K562 treated with DMSO at 1 percent for 4 hours (cell line): ENCODE results near the gene INTS15. TPM values are rescaled to one million over a fixed set of nuclear protein-coding genes. Genes with fewer than 3 reads are reported as not detected.

ENCODE experiments used
- total RNA-seq: library from RNA; unstranded; fragments of 300-600 nt; gene quantifications from 2 replicates; pipeline ENCODE4 v1.2.3, GENCODE V29; 2022; ENCODE audit not compliant: insufficient read depth

The INTS15 gene
- total RNA-seq, result 62.1 and 70.9 TPM in 2 replicates

GRCh38 chr7:6589829-6590644 is at the start of gene INTS15:
TSS of gene INTS15 (plus strand) at chr7:6590021. CDS start at chr7:6590284, 263 bp downstream.

GRCh38 chr7:6551016-6551511 is 38.8 kb upstream of the INTS15 start, which contains the start of gene GRID2IP:
TSS of gene GRID2IP (minus strand) at chr7:6551461. CDS start at chr7:6551436, 25 bp downstream.

GRCh38 chr7:6577369-6578113 is 12.3 kb upstream of the INTS15 start, which contains the start of gene ZDHHC4:
TSS of gene ZDHHC4 (plus strand) at chr7:6577454. CDS start at chr7:6580562, 3,108 bp downstream.

DNA sequence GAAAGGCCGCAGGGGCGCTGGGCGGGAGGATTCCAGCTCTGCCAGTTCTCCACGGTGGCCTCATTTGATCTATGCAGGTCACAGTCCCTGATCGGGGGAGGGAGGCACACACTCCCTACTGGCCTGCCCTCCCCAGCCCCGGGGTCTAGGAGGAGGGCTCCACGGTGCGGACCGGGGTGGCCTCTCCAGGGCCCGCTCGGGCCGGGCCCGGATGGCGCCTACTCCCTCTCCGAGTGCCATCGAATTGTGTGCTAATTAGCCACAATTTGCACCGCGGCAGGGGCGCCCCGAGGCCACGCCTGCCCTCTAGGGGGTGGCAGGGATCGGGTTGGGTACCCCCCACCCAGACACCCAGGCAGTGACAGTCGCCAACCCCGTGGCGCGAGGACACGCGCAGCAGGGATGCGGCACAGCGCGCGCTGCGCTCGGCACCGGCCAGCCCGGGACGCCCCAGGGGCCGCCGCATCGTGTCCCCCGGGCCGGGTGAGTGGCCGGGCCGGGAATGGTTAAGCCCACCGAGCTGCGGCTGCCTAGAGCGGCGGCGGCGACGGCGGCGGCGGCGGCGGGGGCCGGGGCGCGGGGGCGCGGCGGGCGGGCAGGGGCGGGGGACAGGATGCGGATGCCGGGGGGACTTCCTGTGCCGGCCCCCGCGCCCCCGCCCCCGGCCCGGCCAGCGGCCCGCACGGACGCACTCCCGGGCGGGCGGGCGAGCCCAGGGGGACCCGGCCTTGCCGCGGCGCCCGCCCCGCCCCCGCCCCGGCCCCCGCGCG is 25.3 kb downstream of the INTS15 start, which contains the start of gene ZNF853:
TSS of gene ZNF853 (plus strand) at position 658 of the 770 bp plus-strand sequence. CDS start 565 bp downstream, outside the sequence.

DNA sequence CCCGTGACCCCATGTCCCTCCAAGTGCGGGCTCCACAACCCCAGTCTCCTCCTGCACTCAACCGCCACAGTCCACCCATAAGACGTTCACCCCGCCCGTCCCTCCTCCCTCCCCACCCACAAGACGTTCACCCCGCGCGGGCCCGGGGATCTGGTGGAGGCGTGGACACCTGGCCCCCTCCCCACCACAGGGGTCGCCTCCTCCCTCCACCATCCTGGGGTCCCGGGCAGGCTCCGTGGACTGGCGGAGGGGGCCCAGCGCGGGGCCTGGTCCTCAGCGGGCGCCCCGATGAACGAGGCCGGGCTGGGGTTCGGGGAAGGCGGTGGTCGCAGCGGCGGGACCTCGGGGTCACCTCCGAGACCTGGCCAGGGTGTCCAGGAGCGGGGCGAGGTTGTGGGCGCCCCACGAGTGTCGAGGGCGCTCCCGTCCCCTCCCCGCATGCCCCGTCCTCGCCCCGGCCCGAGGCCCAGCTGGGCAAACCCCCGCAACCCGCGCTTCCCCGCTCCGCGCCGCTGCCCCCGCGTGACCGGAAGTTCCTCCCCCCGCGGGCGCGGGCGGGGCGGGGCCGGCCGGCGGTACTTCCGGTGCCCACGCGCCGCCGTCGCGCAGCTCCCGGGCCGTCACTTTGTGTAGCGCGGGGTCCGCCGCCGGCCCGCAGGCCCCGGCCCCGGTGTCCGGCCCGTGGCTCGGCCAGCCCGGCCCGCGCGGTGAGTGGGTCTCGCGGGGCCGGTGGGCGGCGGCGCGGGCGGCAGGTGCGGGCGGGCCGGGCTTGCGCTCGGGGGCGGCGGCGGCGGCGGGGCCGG is 47.1 kb downstream of the INTS15 start, which contains the start of gene ZNF316:
TSS of gene ZNF316 (plus strand) at position 578 of the 803 bp plus-strand sequence. CDS start 5,092 bp downstream, outside the sequence.

Other genes starting within 250 kb of the INTS15 start
- 14.9 and 15.8 TPM in 2 replicates for gene FAM220A, start 241.1 kb upstream of the INTS15 start, total RNA-seq
- gene RAC1, start 215.5 kb upstream of the INTS15 start, total RNA-seq, result 162 and 173 TPM in 2 replicates
- 17.4 and 18.0 TPM in 2 replicates for gene DAGLB, start 142.1 kb upstream of the INTS15 start, total RNA-seq
- gene KDELR2, start 105.9 kb upstream of the INTS15 start, total RNA-seq, result 93.2 and 101 TPM in 2 replicates
- not detected in 2 replicates for gene GRID2IP, start 38.6 kb upstream of the INTS15 start, total RNA-seq
- gene ZDHHC4, start 12.6 kb upstream of the INTS15 start, total RNA-seq, result 87.9 and 99.7 TPM in 2 replicates
- not detected in 2 replicates for gene ZNF853, start 25.6 kb downstream of the INTS15 start, total RNA-seq
- 23.4 and 28.7 TPM in 2 replicates for gene ZNF316, start 47.3 kb downstream of the INTS15 start, total RNA-seq
- gene ZNF12, start 116.9 kb downstream of the INTS15 start, total RNA-seq, result 8.5 and 10.0 TPM in 2 replicates
- not detected in 2 replicates for gene RSPH10B2, start 164.1 kb downstream of the INTS15 start, total RNA-seq
- 10.4 and 12.5 TPM in 2 replicates for gene CCZ1B, start 236.3 kb downstream of the INTS15 start, total RNA-seq